GM12878 (cell line): Measurements from ENCODE around the gene STX3. TPM values are rescaled to one million over a fixed set of nuclear protein-coding genes. Genes with fewer than 3 reads are reported as not detected.

Source experiments
- ATAC-seq: fragments of 200-7000 bp; cut with Tn5 transposase; 3 replicates; pipeline ENCODE4 v1.9.1; 2020; ENCODE audit warnings: mild to moderate bottlenecking, moderate library complexity
- BruUV-seq: library from RNA; stranded (reverse); fragments of 400-500 nt; replicated peaks from 2 replicates; lab custom pipeline; 2021; lab: Mats Ljungman, UMichigan
- CTCF ChIA-PET: fragments of 300-600 bp; sonication (Branson Sonifier 250); formaldehyde crosslinking; extraction: SDS; loops from one replicate; lab custom pipeline; 2021; ENCODE audit warnings: inconsistent platforms; lab: Yijun Ruan, JAX
- POLR2A ChIA-PET: fragments of 350-600 bp; formaldehyde crosslinking; extraction: SDS; loops from one replicate; lab custom pipeline; 2021; ENCODE audit warnings: inconsistent platforms; lab: Charles Lee
- RAD21 ChIA-PET: fragments of 300-600 bp; sonication (Branson Sonifier 250); formaldehyde crosslinking; loops from one replicate; lab custom pipeline; 2023; ENCODE audit warnings: antibody characterized with exemption; ENCODE audit not compliant: unreplicated experiment; lab: Charles Lee
- SMC1A ChIA-PET: fragments of 300-600 bp; sonication (Branson Sonifier 250); formaldehyde crosslinking; loops from one replicate; lab custom pipeline; 2023; ENCODE audit not compliant: unreplicated experiment, uncharacterized antibody; lab: Charles Lee
- DNase-seq: peaks from one replicate; pipeline ENCODE4 v3.0.0-alpha.2; 2011; ENCODE audit warnings: low read depth, low spot score
- FAIRE-seq: peaks from 3 replicates; lab custom pipeline; 2011; peaks lifted over from hg19 to GRCh38; lab: Jason Lieb, UNC
- H2AFZ ChIP-seq: 2 replicates; pipeline ENCODE4 v1.6.0; 2011; ENCODE audit warnings: low read depth, low read length, control low read depth; ENCODE audit not compliant: control insufficient read depth
- H3K27ac ChIP-seq: 2 replicates; pipeline ENCODE4 v1.5.1; 2011; ENCODE audit warnings: control low read depth; ENCODE audit not compliant: control insufficient read depth, insufficient read depth
- H3K27me3 ChIP-seq, 2 experiments: replicated peaks in 1 of 2; 2 replicates each; pipeline versions ENCODE4 v1.6.0 to v1.6.1; 2011; ENCODE audit warnings: low read length in 1 of 2; ENCODE audit not compliant: control insufficient read depth in 2 of 2, insufficient read depth in 2 of 2
- H3K36me3 ChIP-seq, 2 experiments: 2 replicates each; pipeline ENCODE4 v1.5.1; 2011; ENCODE audit warnings: low read length in 1 of 2; ENCODE audit not compliant: control insufficient read depth in 2 of 2, insufficient read depth in 2 of 2
- H3K4me1 ChIP-seq: 2 replicates; pipeline ENCODE4 v1.6.1; 2011; ENCODE audit warnings: mild to moderate bottlenecking, low read length, moderate library complexity, mixed read lengths; ENCODE audit not compliant: control insufficient read depth, insufficient read depth
- H3K4me2 ChIP-seq: 2 replicates; pipeline ENCODE4 v1.6.0; 2011; ENCODE audit warnings: control low read depth; ENCODE audit not compliant: control insufficient read depth, insufficient read depth
- H3K4me3 ChIP-seq: fragments of 200-600 bp; sonication (generic); 2 replicates; pipeline ENCODE4 v1.5.1; 2016
- H3K79me2 ChIP-seq: 2 replicates; pipeline ENCODE4 v1.6.0; 2011; ENCODE audit warnings: low read length; ENCODE audit not compliant: control insufficient read depth, insufficient read depth
- H3K9ac ChIP-seq: 2 replicates; pipeline ENCODE4 v1.8.0; 2011; ENCODE audit warnings: low read length, control low read depth, mixed read lengths; ENCODE audit not compliant: control insufficient read depth, insufficient read depth
- H3K9me3 ChIP-seq: replicated peaks from 3 replicates; pipeline ENCODE4 v1.5.1; 2011; ENCODE audit warnings: mild to moderate bottlenecking, low read length; ENCODE audit not compliant: control insufficient read depth, insufficient read depth
- H4K20me1 ChIP-seq: 2 replicates; pipeline ENCODE4 v1.6.0; 2011; ENCODE audit not compliant: control insufficient read depth, insufficient read depth
- CREB1 ChIP-seq: IDR thresholded peaks from 2 replicates; pipeline ENCODE4 v1.6.1; 2012; ENCODE audit warnings: low read depth, mild to moderate bottlenecking, inconsistent platforms
- EED ChIP-seq: sonication (generic); IDR thresholded peaks from 2 replicates; pipeline ENCODE4 v1.6.1; 2016; ENCODE audit warnings: antibody characterized with exemption, low read depth
- ESRRA ChIP-seq: IDR thresholded peaks from 2 replicates; pipeline ENCODE4 v1.6.1; 2012; ENCODE audit warnings: mild to moderate bottlenecking, low read length, improper control_type of control experiment
- GATAD2B ChIP-seq: fragments of 450-650 bp; conservative IDR thresholded peaks from 2 replicates; pipeline ENCODE4 v1.6.1; 2017; ENCODE audit warnings: low read depth, mild to moderate bottlenecking, moderate library complexity
- SMARCA5 ChIP-seq: fragments of 450-650 bp; IDR thresholded peaks from 2 replicates; pipeline ENCODE4 v1.6.1; 2017; ENCODE audit warnings: mild to moderate bottlenecking
- SPI1 ChIP-seq: IDR thresholded peaks from 2 replicates; pipeline ENCODE4 v1.6.1; 2011; ENCODE audit warnings: low read depth, mild to moderate bottlenecking, low read length, moderate library complexity, borderline replicate concordance; ENCODE audit not compliant: insufficient read depth
- TCF7 ChIP-seq: IDR thresholded peaks from 2 replicates; pipeline ENCODE4 v1.6.1; 2014; ENCODE audit warnings: antibody characterized with exemption, borderline replicate concordance
- ZNF24 ChIP-seq: fragments of 450-650 bp; IDR thresholded peaks from 2 replicates; pipeline ENCODE4 v1.6.1; 2017; ENCODE audit warnings: antibody characterized with exemption, mild to moderate bottlenecking
- WGBS: methylation state at CpG from one replicate; pipeline ENCODE4 v1.1.6; 2016; ENCODE audit warnings: low lambda C conversion rate; ENCODE audit not compliant: insufficient replicate concordance, insufficient coverage; ENCODE audit errors: missing lambda C conversion rate; 5-methylcytosine and 5-hydroxymethylcytosine counted together
- in situ Hi-C: fragments of 300-500 bp; cut with MboI; formaldehyde crosslinking; loops from 9 replicates; pipeline ENCODE4 v1.14.3; 2018; ENCODE audit warnings: mixed read lengths
- intact Hi-C: fragments of 100-400 bp; cut with micrococcal nuclease; formaldehyde crosslinking; loops from one replicate; pipeline ENCODE4 v1.14.2; 2022; ENCODE audit not compliant: unreplicated experiment
- polyA plus RNA-seq, 11 experiments: library from polyadenylated mRNA; depleted of rRNA in 4 of 11; unstranded in 6 of 11; stranded (reverse) in 5 of 11; fragments of >200 nt; fragmentation: Nextera tagmentation in 4 of 11; fragmentation: Illumina TruSeq in 1 of 11; extraction: Ambion mirVana in 4 of 11; extraction: Trizol in 1 of 11; gene quantifications; 1 replicate in 1 of 11; 2 replicates in 10 of 11; pipeline versions ENCODE4 v1.2.1 to v1.2.3, GENCODE V29; 2011 to 2016; ENCODE audit warnings: inconsistent platforms in 2 of 11, missing spikeins in 2 of 11, low read depth in 1 of 11
- total RNA-seq, 4 experiments: library from RNA; depleted of rRNA in 3 of 4; stranded (reverse); fragments of >200 nt in 3 of 4; fragmentation: Illumina TruSeq in 1 of 4; extraction: Trizol in 1 of 4; gene quantifications; 2 replicates each; pipeline versions ENCODE4 v1.2.1 to v1.2.3, GENCODE V29; 2013 to 2021
- TF ChIP-seq, protein P1 (sequence below): fragments of 450-650 bp; IDR thresholded peaks from 2 replicates; pipeline ENCODE4 v1.6.1; 2017; ENCODE audit warnings: mild to moderate bottlenecking
- TF ChIP-seq, protein P2 (sequence below): fragments of 150-350 bp; IDR thresholded peaks from 2 replicates; pipeline ENCODE4 v1.6.1; 2016; ENCODE audit warnings: low read depth, low read length
- TF ChIP-seq, protein P3 (sequence below): IDR thresholded peaks from 2 replicates; pipeline ENCODE4 v1.6.1; 2012; ENCODE audit warnings: improper control_type of control experiment, low read depth, low read length; ENCODE audit not compliant: insufficient replicate concordance

Gene STX3
- total and polyA plus RNA-seq, 10 of the 15 experiments (the other 5 are each of a cell fraction or from before 2014, with no cell fraction given), result 0.11 to 2.5 (median 1.1) TPM

DNA sequence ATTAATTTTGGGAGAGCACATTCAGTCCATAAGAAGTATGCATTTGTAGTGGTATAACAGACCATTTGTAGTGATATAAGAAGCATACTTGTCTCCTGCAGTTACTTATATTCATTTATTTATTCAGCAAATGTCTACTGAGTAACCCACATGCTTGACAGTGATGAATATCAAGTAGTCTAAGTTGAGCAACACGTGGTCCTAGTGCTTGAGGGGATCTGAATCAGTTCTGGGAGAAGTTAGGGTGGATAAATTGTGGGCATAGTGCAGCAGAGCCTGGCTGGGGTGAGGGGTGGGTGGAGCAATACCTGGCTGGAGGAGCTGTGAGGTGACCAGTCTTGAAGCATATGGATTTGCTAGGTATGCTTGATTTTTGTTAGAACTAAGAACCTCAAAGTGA, 24.3 kb downstream of the STX3 start:
- intact Hi-C loops, result no loop called here
- Histone ChIP-seq H3K36me3 (no peaks in the 10 kb centered on the region), H3K27ac (no peak overlapping the region), H3K4me1 (no peaks in the 10 kb centered on the region), H3K27me3 (no peaks in the 10 kb centered on the region), H3K9me3 (peaks cover 2% of the 10 kb centered on the region; the same call in 2 of the 3 replicates)
- SMC1A ChIA-PET, result interaction anchor here (1.3 to 1.4 kb wide), 2 partner anchors 9 to 25 kb away, joined by 3 read pairs; no protein-coding TSS in a partner anchor
- ATAC-seq (no peak), FAIRE-seq (no peak), DNase-seq (no peak)
- 0% methylated on average over 1 of the region's 1 CpG for WGBS
- BruUV-seq, result no TSS peak
- CTCF ChIA-PET, result no interaction called here
- TF ChIP-seq SPI1 (no peak), ZNF24 (no peak), TCF7 (no peak), SMARCA5 (no peak), GATAD2B (no peak), CREB1 (no peak), ESRRA (no peak), EED (no peak)
- TF ChIP-seq, protein P1, sequence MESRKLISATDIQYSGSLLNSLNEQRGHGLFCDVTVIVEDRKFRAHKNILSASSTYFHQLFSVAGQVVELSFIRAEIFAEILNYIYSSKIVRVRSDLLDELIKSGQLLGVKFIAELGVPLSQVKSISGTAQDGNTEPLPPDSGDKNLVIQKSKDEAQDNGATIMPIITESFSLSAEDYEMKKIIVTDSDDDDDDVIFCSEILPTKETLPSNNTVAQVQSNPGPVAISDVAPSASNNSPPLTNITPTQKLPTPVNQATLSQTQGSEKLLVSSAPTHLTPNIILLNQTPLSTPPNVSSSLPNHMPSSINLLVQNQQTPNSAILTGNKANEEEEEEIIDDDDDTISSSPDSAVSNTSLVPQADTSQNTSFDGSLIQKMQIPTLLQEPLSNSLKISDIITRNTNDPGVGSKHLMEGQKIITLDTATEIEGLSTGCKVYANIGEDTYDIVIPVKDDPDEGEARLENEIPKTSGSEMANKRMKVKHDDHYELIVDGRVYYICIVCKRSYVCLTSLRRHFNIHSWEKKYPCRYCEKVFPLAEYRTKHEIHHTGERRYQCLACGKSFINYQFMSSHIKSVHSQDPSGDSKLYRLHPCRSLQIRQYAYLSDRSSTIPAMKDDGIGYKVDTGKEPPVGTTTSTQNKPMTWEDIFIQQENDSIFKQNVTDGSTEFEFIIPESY, result no peak
- TF ChIP-seq, protein P2, sequence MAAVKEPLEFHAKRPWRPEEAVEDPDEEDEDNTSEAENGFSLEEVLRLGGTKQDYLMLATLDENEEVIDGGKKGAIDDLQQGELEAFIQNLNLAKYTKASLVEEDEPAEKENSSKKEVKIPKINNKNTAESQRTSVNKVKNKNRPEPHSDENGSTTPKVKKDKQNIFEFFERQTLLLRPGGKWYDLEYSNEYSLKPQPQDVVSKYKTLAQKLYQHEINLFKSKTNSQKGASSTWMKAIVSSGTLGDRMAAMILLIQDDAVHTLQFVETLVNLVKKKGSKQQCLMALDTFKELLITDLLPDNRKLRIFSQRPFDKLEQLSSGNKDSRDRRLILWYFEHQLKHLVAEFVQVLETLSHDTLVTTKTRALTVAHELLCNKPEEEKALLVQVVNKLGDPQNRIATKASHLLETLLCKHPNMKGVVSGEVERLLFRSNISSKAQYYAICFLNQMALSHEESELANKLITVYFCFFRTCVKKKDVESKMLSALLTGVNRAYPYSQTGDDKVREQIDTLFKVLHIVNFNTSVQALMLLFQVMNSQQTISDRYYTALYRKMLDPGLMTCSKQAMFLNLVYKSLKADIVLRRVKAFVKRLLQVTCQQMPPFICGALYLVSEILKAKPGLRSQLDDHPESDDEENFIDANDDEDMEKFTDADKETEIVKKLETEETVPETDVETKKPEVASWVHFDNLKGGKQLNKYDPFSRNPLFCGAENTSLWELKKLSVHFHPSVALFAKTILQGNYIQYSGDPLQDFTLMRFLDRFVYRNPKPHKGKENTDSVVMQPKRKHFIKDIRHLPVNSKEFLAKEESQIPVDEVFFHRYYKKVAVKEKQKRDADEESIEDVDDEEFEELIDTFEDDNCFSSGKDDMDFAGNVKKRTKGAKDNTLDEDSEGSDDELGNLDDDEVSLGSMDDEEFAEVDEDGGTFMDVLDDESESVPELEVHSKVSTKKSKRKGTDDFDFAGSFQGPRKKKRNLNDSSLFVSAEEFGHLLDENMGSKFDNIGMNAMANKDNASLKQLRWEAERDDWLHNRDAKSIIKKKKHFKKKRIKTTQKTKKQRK, result no peak
- TF ChIP-seq, protein P3, sequence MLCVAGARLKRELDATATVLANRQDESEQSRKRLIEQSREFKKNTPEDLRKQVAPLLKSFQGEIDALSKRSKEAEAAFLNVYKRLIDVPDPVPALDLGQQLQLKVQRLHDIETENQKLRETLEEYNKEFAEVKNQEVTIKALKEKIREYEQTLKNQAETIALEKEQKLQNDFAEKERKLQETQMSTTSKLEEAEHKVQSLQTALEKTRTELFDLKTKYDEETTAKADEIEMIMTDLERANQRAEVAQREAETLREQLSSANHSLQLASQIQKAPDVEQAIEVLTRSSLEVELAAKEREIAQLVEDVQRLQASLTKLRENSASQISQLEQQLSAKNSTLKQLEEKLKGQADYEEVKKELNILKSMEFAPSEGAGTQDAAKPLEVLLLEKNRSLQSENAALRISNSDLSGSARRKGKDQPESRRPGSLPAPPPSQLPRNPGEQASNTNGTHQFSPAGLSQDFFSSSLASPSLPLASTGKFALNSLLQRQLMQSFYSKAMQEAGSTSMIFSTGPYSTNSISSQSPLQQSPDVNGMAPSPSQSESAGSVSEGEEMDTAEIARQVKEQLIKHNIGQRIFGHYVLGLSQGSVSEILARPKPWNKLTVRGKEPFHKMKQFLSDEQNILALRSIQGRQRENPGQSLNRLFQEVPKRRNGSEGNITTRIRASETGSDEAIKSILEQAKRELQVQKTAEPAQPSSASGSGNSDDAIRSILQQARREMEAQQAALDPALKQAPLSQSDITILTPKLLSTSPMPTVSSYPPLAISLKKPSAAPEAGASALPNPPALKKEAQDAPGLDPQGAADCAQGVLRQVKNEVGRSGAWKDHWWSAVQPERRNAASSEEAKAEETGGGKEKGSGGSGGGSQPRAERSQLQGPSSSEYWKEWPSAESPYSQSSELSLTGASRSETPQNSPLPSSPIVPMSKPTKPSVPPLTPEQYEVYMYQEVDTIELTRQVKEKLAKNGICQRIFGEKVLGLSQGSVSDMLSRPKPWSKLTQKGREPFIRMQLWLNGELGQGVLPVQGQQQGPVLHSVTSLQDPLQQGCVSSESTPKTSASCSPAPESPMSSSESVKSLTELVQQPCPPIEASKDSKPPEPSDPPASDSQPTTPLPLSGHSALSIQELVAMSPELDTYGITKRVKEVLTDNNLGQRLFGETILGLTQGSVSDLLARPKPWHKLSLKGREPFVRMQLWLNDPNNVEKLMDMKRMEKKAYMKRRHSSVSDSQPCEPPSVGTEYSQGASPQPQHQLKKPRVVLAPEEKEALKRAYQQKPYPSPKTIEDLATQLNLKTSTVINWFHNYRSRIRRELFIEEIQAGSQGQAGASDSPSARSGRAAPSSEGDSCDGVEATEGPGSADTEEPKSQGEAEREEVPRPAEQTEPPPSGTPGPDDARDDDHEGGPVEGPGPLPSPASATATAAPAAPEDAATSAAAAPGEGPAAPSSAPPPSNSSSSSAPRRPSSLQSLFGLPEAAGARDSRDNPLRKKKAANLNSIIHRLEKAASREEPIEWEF, result no peak
- TF ChIP-seq, all 136 proteins: peak for 0
- Histone ChIP-seq H3K9ac (no peak overlapping the region), H3K4me3 (no peak overlapping the region), H3K4me2 (no peak overlapping the region), H4K20me1 (no peaks in the 10 kb centered on the region), H3K79me2 (no peaks in the 10 kb centered on the region), H2AFZ (no peak overlapping the region)
- in situ Hi-C loops, result no loop called here
- ChIA-PET RAD21 (no interaction called here), POLR2A (no interaction called here)
